ENCODE data around the gene ERBB3.
"Not testable (repeated sequence)": the region's sequence is repeated elsewhere in the genome, so short reads cannot be mapped to it uniquely, and the experiment has no call there.

ERBB3 gene

GRCh38 chr12:56114084-56114483 is 34.1 kb downstream of the ERBB3 start:
- no peak for DNase-seq (ENCODE audit: low spot score)

- no peak for DNase-seq (ENCODE audit: low spot score)
These were observed 35.4 kb downstream of the ERBB3 start for GRCh38 chr12:56115329-56115728.

- peak; percentile 88 for DNase-seq (ENCODE audit: low spot score)
These were observed 36.5 kb downstream of the ERBB3 start, which contains the start of gene RPL41 for GRCh38 chr12:56116267-56117081. Gene RPL41, plus strand, starts transcription at chr12:56116633.

- not testable (repeated sequence) for DNase-seq (ENCODE audit: low spot score)
These were observed 37.2 kb downstream of the ERBB3 start for GRCh38 chr12:56117082-56117706.

GRCh38 chr12:56117778-56118687 is 38.1 kb downstream of the ERBB3 start, which contains the start of gene ZC3H10:
Gene ZC3H10, plus strand, starts transcription at chr12:56118266. Its CDS starts 2,297 bp downstream, at chr12:56120563.
- DNase-seq (ENCODE audit: low spot score) = peak; percentile 98

GRCh38 chr12:56118688-56119357 is 38.9 kb downstream of the ERBB3 start:
- DNase-seq (ENCODE audit: low spot score) = no peak

- peak; percentile 88 for DNase-seq (ENCODE audit: low spot score)
These were observed 39.4 kb downstream of the ERBB3 start for GRCh38 chr12:56119361-56119796.

- no peak for DNase-seq (ENCODE audit: low spot score)
These were observed 40.3 kb downstream of the ERBB3 start for GRCh38 chr12:56120158-56120846.

GRCh38 chr12:56121204-56121870 is 41.4 kb downstream of the ERBB3 start:
- no peak for DNase-seq (ENCODE audit: low spot score)

GRCh38 chr12:56122637-56123036 is 42.7 kb downstream of the ERBB3 start:
- DNase-seq (ENCODE audit: low spot score) = no peak

- DNase-seq (ENCODE audit: low spot score) = no peak
These were observed 44.2 kb downstream of the ERBB3 start for GRCh38 chr12:56124133-56124532.

GRCh38 chr12:56126732-56127239 is 46.8 kb downstream of the ERBB3 start:
- no peak for DNase-seq (ENCODE audit: low spot score)

- DNase-seq (ENCODE audit: low spot score) = no peak
These were observed 47.5 kb downstream of the ERBB3 start for GRCh38 chr12:56127485-56127887.

GRCh38 chr12:56127888-56128669 is 48.1 kb downstream of the ERBB3 start, which contains the start of gene ESYT1:
Gene ESYT1, plus strand, starts transcription at chr12:56128267. Its CDS starts 53 bp downstream, at chr12:56128320.
- DNase-seq (ENCODE audit: low spot score) = peak; percentile 98

GRCh38 chr12:56128670-56129205 is 48.8 kb downstream of the ERBB3 start:
- no peak for DNase-seq (ENCODE audit: low spot score)

- peak; percentile 58 for DNase-seq (ENCODE audit: low spot score)
These were observed 49.4 kb downstream of the ERBB3 start for GRCh38 chr12:56129206-56129941.

- DNase-seq (ENCODE audit: low spot score) = no peak
These were observed 50.1 kb downstream of the ERBB3 start for GRCh38 chr12:56129942-56130495.

- DNase-seq (ENCODE audit: low spot score) = no peak
These were observed 50.9 kb downstream of the ERBB3 start for GRCh38 chr12:56130876-56131275.
